SK-N-SH (cell line): ENCODE results near the gene BCAR1.

ENCODE experiments used
- ELF1 ChIP-seq: IDR thresholded peaks from 2 replicates; pipeline ENCODE4 v1.4.0; 2012
- EP300 ChIP-seq, 2 experiments: IDR thresholded peaks; 2 replicates each; pipeline versions ENCODE4 v1.4.0 to v1.6.1; 2012; ENCODE audit warnings: borderline replicate concordance in 1 of 2, low read depth in 1 of 2, low read length in 1 of 2
- GATA2 ChIP-seq: sonication (generic); formaldehyde crosslinking; IDR thresholded peaks from 2 replicates; pipeline ENCODE4 v1.5.0; 2020; ENCODE audit warnings: mild to moderate bottlenecking, missing genetic modification reagents
- JUND ChIP-seq: IDR thresholded peaks from 2 replicates; pipeline ENCODE4 v1.4.0; 2012
- POLR2AphosphoS5 ChIP-seq: IDR thresholded peaks from 2 replicates; pipeline ENCODE4 v1.6.1; 2012; ENCODE audit warnings: low read depth, low read length
- SIN3A ChIP-seq: IDR thresholded peaks from 2 replicates; pipeline ENCODE4 v1.6.1; 2012; ENCODE audit warnings: low read depth, mild to moderate bottlenecking, low read length, moderate library complexity, borderline replicate concordance
- TF ChIP-seq, protein P1 (sequence below): IDR thresholded peaks from 2 replicates; pipeline ENCODE4 v1.6.1; 2012; ENCODE audit warnings: mild to moderate bottlenecking, low read depth, low read length, moderate library complexity
- TF ChIP-seq, protein P2 (sequence below): fragments of 200-600 bp; sonication (generic); IDR thresholded peaks from 2 replicates; pipeline ENCODE4 v1.6.1; 2017; ENCODE audit warnings: antibody characterized with exemption, mild to moderate bottlenecking, moderate library complexity

GRCh38 chr16:75289189-75289588 is 37.8 kb upstream of the BCAR1 start:
- TF ChIP-seq POLR2AphosphoS5 = no peak
- TF ChIP-seq ELF1 = no peak
- no peak for TF ChIP-seq SIN3A
- TF ChIP-seq, protein P1, sequence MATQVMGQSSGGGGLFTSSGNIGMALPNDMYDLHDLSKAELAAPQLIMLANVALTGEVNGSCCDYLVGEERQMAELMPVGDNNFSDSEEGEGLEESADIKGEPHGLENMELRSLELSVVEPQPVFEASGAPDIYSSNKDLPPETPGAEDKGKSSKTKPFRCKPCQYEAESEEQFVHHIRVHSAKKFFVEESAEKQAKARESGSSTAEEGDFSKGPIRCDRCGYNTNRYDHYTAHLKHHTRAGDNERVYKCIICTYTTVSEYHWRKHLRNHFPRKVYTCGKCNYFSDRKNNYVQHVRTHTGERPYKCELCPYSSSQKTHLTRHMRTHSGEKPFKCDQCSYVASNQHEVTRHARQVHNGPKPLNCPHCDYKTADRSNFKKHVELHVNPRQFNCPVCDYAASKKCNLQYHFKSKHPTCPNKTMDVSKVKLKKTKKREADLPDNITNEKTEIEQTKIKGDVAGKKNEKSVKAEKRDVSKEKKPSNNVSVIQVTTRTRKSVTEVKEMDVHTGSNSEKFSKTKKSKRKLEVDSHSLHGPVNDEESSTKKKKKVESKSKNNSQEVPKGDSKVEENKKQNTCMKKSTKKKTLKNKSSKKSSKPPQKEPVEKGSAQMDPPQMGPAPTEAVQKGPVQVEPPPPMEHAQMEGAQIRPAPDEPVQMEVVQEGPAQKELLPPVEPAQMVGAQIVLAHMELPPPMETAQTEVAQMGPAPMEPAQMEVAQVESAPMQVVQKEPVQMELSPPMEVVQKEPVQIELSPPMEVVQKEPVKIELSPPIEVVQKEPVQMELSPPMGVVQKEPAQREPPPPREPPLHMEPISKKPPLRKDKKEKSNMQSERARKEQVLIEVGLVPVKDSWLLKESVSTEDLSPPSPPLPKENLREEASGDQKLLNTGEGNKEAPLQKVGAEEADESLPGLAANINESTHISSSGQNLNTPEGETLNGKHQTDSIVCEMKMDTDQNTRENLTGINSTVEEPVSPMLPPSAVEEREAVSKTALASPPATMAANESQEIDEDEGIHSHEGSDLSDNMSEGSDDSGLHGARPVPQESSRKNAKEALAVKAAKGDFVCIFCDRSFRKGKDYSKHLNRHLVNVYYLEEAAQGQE = no peak
- no peak for TF ChIP-seq JUND
- no peak for TF ChIP-seq EP300 (IDR thresholded peaks at IDR 0.05; ENCODE audit: borderline replicate concordance in 1 of 2, low read depth in 1 of 2, low read length in 1 of 2)
- no peak for TF ChIP-seq GATA2 (CRISPR knock-in tag)
- TF ChIP-seq, protein P2, sequence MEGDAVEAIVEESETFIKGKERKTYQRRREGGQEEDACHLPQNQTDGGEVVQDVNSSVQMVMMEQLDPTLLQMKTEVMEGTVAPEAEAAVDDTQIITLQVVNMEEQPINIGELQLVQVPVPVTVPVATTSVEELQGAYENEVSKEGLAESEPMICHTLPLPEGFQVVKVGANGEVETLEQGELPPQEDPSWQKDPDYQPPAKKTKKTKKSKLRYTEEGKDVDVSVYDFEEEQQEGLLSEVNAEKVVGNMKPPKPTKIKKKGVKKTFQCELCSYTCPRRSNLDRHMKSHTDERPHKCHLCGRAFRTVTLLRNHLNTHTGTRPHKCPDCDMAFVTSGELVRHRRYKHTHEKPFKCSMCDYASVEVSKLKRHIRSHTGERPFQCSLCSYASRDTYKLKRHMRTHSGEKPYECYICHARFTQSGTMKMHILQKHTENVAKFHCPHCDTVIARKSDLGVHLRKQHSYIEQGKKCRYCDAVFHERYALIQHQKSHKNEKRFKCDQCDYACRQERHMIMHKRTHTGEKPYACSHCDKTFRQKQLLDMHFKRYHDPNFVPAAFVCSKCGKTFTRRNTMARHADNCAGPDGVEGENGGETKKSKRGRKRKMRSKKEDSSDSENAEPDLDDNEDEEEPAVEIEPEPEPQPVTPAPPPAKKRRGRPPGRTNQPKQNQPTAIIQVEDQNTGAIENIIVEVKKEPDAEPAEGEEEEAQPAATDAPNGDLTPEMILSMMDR = no peak
